Lower leg skin (tissue), 3 donors: ENCODE results near the gene FMNL2.

ENCODE experiments used
- POLR2A ChIP-seq, 2 donors: fragments of 450-650 bp; IDR thresholded peaks; one replicate each; pipeline ENCODE4 v1.6.1; 2016 to 2017; ENCODE audit warnings: antibody characterized with exemption in 2 of 2, mild to moderate bottlenecking in 1 of 2, moderate library complexity in 1 of 2
- TF ChIP-seq, protein P1 (sequence below), 3 donors: fragments of 450-650 bp; IDR thresholded peaks; one replicate each; pipeline ENCODE4 v1.5.1; 2016; ENCODE audit warnings: antibody characterized with exemption in 3 of 3, mild to moderate bottlenecking in 3 of 3, moderate library complexity in 2 of 3

DNA sequence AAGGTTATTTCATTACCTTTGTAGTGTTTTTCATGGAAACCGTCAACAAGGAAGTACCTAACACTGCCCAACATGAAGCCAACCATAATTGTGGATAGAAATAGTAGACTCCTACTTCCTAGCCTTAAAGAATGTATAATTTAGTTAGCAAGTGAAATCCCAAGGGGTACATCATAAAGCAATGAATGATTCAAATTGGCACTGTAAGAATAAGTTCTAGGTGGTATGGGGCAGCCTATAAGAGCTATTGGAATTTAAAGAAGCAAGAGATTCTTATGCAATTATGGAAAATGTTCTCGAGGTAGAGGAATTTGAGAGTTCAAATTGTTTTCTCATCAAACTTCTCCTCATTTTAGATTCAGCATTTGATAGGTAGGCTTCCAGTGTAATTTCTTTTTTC lies 157.9 kb downstream of the FMNL2 start:
- TF ChIP-seq, protein P1, sequence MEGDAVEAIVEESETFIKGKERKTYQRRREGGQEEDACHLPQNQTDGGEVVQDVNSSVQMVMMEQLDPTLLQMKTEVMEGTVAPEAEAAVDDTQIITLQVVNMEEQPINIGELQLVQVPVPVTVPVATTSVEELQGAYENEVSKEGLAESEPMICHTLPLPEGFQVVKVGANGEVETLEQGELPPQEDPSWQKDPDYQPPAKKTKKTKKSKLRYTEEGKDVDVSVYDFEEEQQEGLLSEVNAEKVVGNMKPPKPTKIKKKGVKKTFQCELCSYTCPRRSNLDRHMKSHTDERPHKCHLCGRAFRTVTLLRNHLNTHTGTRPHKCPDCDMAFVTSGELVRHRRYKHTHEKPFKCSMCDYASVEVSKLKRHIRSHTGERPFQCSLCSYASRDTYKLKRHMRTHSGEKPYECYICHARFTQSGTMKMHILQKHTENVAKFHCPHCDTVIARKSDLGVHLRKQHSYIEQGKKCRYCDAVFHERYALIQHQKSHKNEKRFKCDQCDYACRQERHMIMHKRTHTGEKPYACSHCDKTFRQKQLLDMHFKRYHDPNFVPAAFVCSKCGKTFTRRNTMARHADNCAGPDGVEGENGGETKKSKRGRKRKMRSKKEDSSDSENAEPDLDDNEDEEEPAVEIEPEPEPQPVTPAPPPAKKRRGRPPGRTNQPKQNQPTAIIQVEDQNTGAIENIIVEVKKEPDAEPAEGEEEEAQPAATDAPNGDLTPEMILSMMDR (IDR thresholded peaks at IDR 0.05) = no peak
- TF ChIP-seq POLR2A (IDR thresholded peaks at IDR 0.05) = no peak
